Mesenchymal stem cell (in vitro differentiated cells and primary cell): Measurements from ENCODE around the gene CFAP410.

ENCODE experiments used
- DNase-seq: peaks from one replicate; pipeline ENCODE4 v3.0.0-alpha.2; 2013
- H2AFZ ChIP-seq: one replicate; pipeline ENCODE4 v1.6.1; 2013; ENCODE audit warnings: low read depth, mild to moderate bottlenecking, control low read depth, inconsistent platforms, low read length, moderate library complexity
- H2AK5ac ChIP-seq: 2 replicates; pipeline ENCODE4 v1.6.1; 2013; ENCODE audit warnings: low read length, moderate library complexity, mild to moderate bottlenecking, inconsistent platforms; ENCODE audit not compliant: severe bottlenecking
- H2BK120ac ChIP-seq: one replicate; pipeline ENCODE4 v1.6.1; 2013; ENCODE audit warnings: low read depth, mild to moderate bottlenecking, inconsistent platforms, low read length, moderate library complexity
- H2BK12ac ChIP-seq, 2 experiments: one replicate each; pipeline ENCODE4 v1.6.1; 2013; ENCODE audit warnings: inconsistent platforms in 2 of 2, low read length in 2 of 2, mild to moderate bottlenecking in 2 of 2, moderate library complexity in 2 of 2, control low read depth in 1 of 2
- H2BK15ac ChIP-seq: one replicate; pipeline ENCODE4 v1.6.1; 2013; ENCODE audit warnings: mild to moderate bottlenecking, low read depth, inconsistent platforms; ENCODE audit not compliant: poor library complexity, severe bottlenecking
- H2BK5ac ChIP-seq: 2 replicates; pipeline ENCODE4 v1.6.1; 2013; ENCODE audit warnings: low read depth, mild to moderate bottlenecking, low read length, control low read depth, inconsistent platforms; ENCODE audit not compliant: poor library complexity, severe bottlenecking
- H3K14ac ChIP-seq, 2 experiments: one replicate each; pipeline ENCODE4 v1.6.1; 2013; ENCODE audit warnings: inconsistent platforms in 2 of 2, low read length in 2 of 2, control low read depth in 1 of 2, mild to moderate bottlenecking in 1 of 2, moderate library complexity in 1 of 2
- H3K18ac ChIP-seq, 2 experiments: one replicate each; pipeline ENCODE4 v1.6.1; 2013; ENCODE audit warnings: inconsistent platforms in 2 of 2, low read length in 2 of 2, control low read depth in 1 of 2, low read depth in 1 of 2, mild to moderate bottlenecking in 1 of 2
- H3K23ac ChIP-seq, 2 experiments: one replicate each; pipeline ENCODE4 v1.6.1; 2013; ENCODE audit warnings: inconsistent platforms in 2 of 2, low read length in 2 of 2, mild to moderate bottlenecking in 2 of 2, moderate library complexity in 2 of 2, control low read depth in 1 of 2
- H3K27ac ChIP-seq: 2 replicates; pipeline ENCODE4 v1.5.1; 2013; ENCODE audit warnings: mild to moderate bottlenecking, moderate library complexity, low read length, control low read depth, inconsistent platforms; ENCODE audit not compliant: poor library complexity, severe bottlenecking
- H3K27me3 ChIP-seq, 2 experiments: 2 replicates each; pipeline versions ENCODE4 v1.6.1 to v1.7.0; 2013; ENCODE audit warnings: low read length in 2 of 2, mild to moderate bottlenecking in 2 of 2, moderate library complexity in 2 of 2, control low read depth in 1 of 2, inconsistent platforms in 1 of 2; ENCODE audit not compliant: control insufficient read depth in 1 of 2, insufficient read depth in 1 of 2
- H3K36me3 ChIP-seq, 2 experiments: 2 replicates each; pipeline versions ENCODE4 v1.6.1 to v1.7.0; 2013; ENCODE audit warnings: low read length in 2 of 2, control low read depth in 1 of 2, inconsistent platforms in 1 of 2, low read depth in 1 of 2, mild to moderate bottlenecking in 1 of 2; ENCODE audit not compliant: insufficient read depth in 2 of 2, control insufficient read depth in 1 of 2
- H3K4ac ChIP-seq, 2 experiments: one replicate each; pipeline ENCODE4 v1.6.1; 2013; ENCODE audit warnings: inconsistent platforms in 2 of 2, low read length in 2 of 2, mild to moderate bottlenecking in 2 of 2, moderate library complexity in 2 of 2, control low read depth in 1 of 2, low read depth in 1 of 2
- H3K4me1 ChIP-seq: 2 replicates; pipeline ENCODE4 v1.6.1; 2013; ENCODE audit warnings: low read depth, low read length, control low read depth; ENCODE audit not compliant: control insufficient read depth, insufficient read depth
- H3K4me2 ChIP-seq: 2 replicates; pipeline ENCODE4 v1.6.1; 2013; ENCODE audit warnings: low read length, mild to moderate bottlenecking, inconsistent platforms; ENCODE audit not compliant: poor library complexity, severe bottlenecking
- H3K4me3 ChIP-seq, 2 experiments: 2 replicates each; pipeline versions ENCODE4 v1.5.1 to v1.7.0; 2013; ENCODE audit warnings: low read length in 2 of 2, mild to moderate bottlenecking in 2 of 2, control low read depth in 1 of 2, low read depth in 1 of 2; ENCODE audit not compliant: insufficient read depth in 1 of 2
- H3K79me1 ChIP-seq: replicated peaks from 2 replicates; pipeline ENCODE4 v1.6.1; 2013; ENCODE audit warnings: mild to moderate bottlenecking, control low read depth, low read length, inconsistent platforms; ENCODE audit not compliant: poor library complexity, severe bottlenecking
- H3K9ac ChIP-seq: 2 replicates; pipeline ENCODE4 v1.7.0; 2013; ENCODE audit warnings: mild to moderate bottlenecking, low read length, moderate library complexity
- H3K9me3 ChIP-seq: 2 replicates; pipeline ENCODE4 v1.7.0; 2013; ENCODE audit warnings: mild to moderate bottlenecking, low read length; ENCODE audit not compliant: control insufficient read depth
- H4K8ac ChIP-seq: one replicate; pipeline ENCODE4 v1.6.1; 2013; ENCODE audit warnings: inconsistent platforms, mild to moderate bottlenecking, low read length, moderate library complexity
- H4K91ac ChIP-seq: one replicate; pipeline ENCODE4 v1.6.1; 2013; ENCODE audit warnings: mild to moderate bottlenecking, low read length, inconsistent platforms
- WGBS: methylation state at CpG from one replicate; pipeline ENCODE4 v1.1.7; 2013; ENCODE audit warnings: mixed read lengths; 5-methylcytosine and 5-hydroxymethylcytosine counted together

The CFAP410 gene

DNA sequence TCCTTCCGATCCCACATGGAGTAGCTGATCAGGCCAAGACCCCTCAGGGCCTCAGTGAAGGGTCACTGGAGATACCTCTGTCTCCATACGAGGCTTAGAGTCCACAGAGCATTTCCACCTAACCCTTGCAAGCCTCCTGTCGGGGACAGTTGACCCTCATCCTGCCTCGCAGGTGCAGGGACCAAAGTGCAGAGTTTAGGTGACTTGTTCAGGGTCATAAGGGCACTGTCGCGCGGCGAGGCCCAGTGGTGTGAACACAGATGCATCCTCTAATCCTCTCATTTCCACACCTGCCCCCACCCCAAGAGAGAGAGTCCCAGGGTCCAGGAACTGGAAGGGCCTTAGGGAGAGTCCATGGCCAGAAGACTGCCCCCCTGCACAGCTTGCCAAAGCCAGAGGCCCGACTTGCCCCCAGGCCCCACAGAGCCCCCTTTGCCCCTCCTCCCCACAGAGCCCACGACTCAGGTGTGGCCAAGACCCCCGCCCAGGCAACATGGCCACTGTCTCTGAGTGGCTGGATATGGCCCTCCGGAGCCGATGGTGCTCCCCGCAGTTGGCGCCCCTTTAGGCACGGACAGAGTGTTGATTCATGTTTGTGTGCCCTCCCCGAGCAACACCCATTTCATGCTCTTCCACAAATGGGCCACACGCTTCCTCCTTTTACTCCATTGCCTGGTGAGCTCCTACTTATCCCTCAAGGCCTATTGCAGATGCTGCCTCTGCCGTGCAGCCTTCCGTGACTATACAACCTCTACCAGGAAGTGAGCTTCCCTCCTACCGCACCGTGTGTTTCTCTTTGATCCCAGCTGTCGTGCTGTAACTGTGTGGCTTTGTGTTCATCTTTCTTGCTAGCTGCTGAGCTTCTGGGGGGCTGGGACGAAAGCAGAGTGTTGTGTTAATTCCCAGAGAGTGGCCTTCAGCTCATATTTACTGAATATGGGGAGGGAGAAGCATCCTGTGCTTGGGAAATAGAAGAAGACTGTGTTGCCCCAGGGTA, 15.9 kb upstream of the CFAP410 start:
- H3K14ac ChIP-seq = no peak overlapping the region
- no peak overlapping the region for H4K8ac ChIP-seq
- H3K23ac ChIP-seq = no peak overlapping the region
- H3K79me1 ChIP-seq = no peaks in the 10 kb centered on the region
- no peak overlapping the region for H2BK15ac ChIP-seq
- H3K4me3 ChIP-seq = no peak overlapping the region
- WGBS = 74% methylated on average over 24 of the region's 24 CpGs
- no peak overlapping the region for H2BK120ac ChIP-seq
- H4K91ac ChIP-seq = no peak overlapping the region
- H3K27ac ChIP-seq = no peak overlapping the region
- H2BK5ac ChIP-seq = no peak overlapping the region
- no peak for DNase-seq
- H2AFZ ChIP-seq = no peak overlapping the region
- no peak overlapping the region for H3K18ac ChIP-seq
- no peak overlapping the region for H3K9ac ChIP-seq
- H3K4me2 ChIP-seq = no peak overlapping the region
- no peak overlapping the region for H2BK12ac ChIP-seq
- peaks cover 6% of the 10 kb centered on the region for H3K4me1 ChIP-seq
- peaks cover 36 to 63% of the 10 kb centered on the region in 2 experiments for H3K27me3 ChIP-seq
- no peaks in the 10 kb centered on the region for H3K36me3 ChIP-seq
- no peak overlapping the region for H3K4ac ChIP-seq
- H3K9me3 ChIP-seq = peaks cover 5% of the 10 kb centered on the region
- H2AK5ac ChIP-seq = no peak overlapping the region

- Histone ChIP-seq H3K79me1 (no peaks in the 10 kb centered on the region), H2AFZ (no peak overlapping the region), H3K14ac (no peak overlapping the region), H4K91ac (no peak overlapping the region), H2BK120ac (no peak overlapping the region), H3K36me3 (no peaks in the 10 kb centered on the region), H2BK15ac (no peak overlapping the region), H2BK12ac (no peak overlapping the region), H3K9ac (no peak overlapping the region), H3K23ac (no peak overlapping the region), H3K4me1 (peaks cover 6% of the 10 kb centered on the region), H3K27ac (no peak overlapping the region), H3K27me3 (peaks cover 41 to 69% of the 10 kb centered on the region in 2 experiments), H3K4me3 (no peak overlapping the region), H3K18ac (no peak overlapping the region), H3K4me2 (no peak overlapping the region), H4K8ac (no peak overlapping the region), H3K4ac (no peak overlapping the region), H2BK5ac (no peak overlapping the region), H3K9me3 (peaks cover 5% of the 10 kb centered on the region), H2AK5ac (no peak overlapping the region)
- DNase-seq = no peak
- WGBS = 74% methylated on average over 8 of the region's 8 CpGs
Measured at GRCh38 chr21:44354001-44354405, 14.8 kb upstream of the CFAP410 start.

GRCh38 chr21:44353191-44353970, 14.2 kb upstream of the CFAP410 start, which contains the start of gene TRPM2:
Gene TRPM2, plus strand, starts transcription at chr21:44353621. Its CDS starts 80 bp downstream, at chr21:44353701.
- H3K27ac ChIP-seq = no peak within 1 kb of the TSS
- no peak within 1 kb of the TSS for H2BK12ac ChIP-seq
- H2AK5ac ChIP-seq = no peak within 1 kb of the TSS
- H2BK15ac ChIP-seq = no peak within 1 kb of the TSS
- no peak within 1 kb of the TSS for H3K18ac ChIP-seq
- H3K23ac ChIP-seq = no peak within 1 kb of the TSS
- H3K27me3 ChIP-seq = peaks cover 41 to 76% of the 10 kb centered on the region in 2 experiments
- no peaks in the 10 kb centered on the region for H3K36me3 ChIP-seq
- peaks cover 6% of the 10 kb centered on the region for H3K4me1 ChIP-seq
- no peak for DNase-seq
- H3K79me1 ChIP-seq = no peaks in the 10 kb centered on the region
- no peak within 1 kb of the TSS for H2AFZ ChIP-seq
- no peak within 1 kb of the TSS for H2BK5ac ChIP-seq
- WGBS = 83% methylated on average over 21 of the region's 21 CpGs
- H3K4me3 ChIP-seq = peak within 1 kb of the TSS in 1 of 2 experiments; percentile 36
- H2BK120ac ChIP-seq = no peak within 1 kb of the TSS
- no peak within 1 kb of the TSS for H3K4ac ChIP-seq
- H3K9me3 ChIP-seq = peaks cover 5% of the 10 kb centered on the region
- H4K91ac ChIP-seq = no peak within 1 kb of the TSS
- H3K4me2 ChIP-seq = no peak within 1 kb of the TSS
- no peak within 1 kb of the TSS for H4K8ac ChIP-seq
- H3K14ac ChIP-seq = no peak within 1 kb of the TSS
- no peak within 1 kb of the TSS for H3K9ac ChIP-seq
